HepG2 (cell line): ENCODE measurements around the gene JADE3. TPM values are rescaled to one million over a fixed set of nuclear protein-coding genes. Genes with fewer than 3 reads are reported as not detected.

ENCODE experiments used
- ATAC-seq: fragments of 200-7000 bp; cut with Tn5 transposase; 3 replicates; pipeline ENCODE4 v1.9.1; 2020; ENCODE audit warnings: mild to moderate bottlenecking, moderate library complexity
- BruUV-seq: library from RNA; stranded (reverse); fragments of 400-500 nt; replicated peaks from 2 replicates; lab custom pipeline; 2021; lab: Mats Ljungman, UMichigan
- CTCF ChIA-PET: fragments of 300-600 bp; formaldehyde crosslinking; extraction: SDS; loops from one replicate; lab custom pipeline; 2021; ENCODE audit warnings: low total read pairs, inconsistent platforms, low intra/inter-chr PET ratio; lab: Yijun Ruan, JAX
- POLR2A ChIA-PET: fragments of 350-600 bp; sonication (Branson Sonifier 250); formaldehyde crosslinking; loops from one replicate; lab custom pipeline; 2020; ENCODE audit warnings: antibody characterized with exemption, inconsistent platforms; lab: Yijun Ruan, JAX
- DNase-seq: peaks from one replicate; pipeline ENCODE4 v3.0.0-alpha.2; 2015; ENCODE audit warnings: low spot score
- FAIRE-seq: peaks from 3 replicates; lab custom pipeline; 2011; peaks lifted over from hg19 to GRCh38; lab: Jason Lieb, UNC
- H2AFZ ChIP-seq: one replicate; pipeline ENCODE4 v1.6.1; 2011; ENCODE audit warnings: low read length, inconsistent platforms
- H3K27ac ChIP-seq: fragments of 300-600 bp; 3 replicates; pipeline ENCODE4 v1.8.0; 2011; ENCODE audit warnings: mixed run types, mild to moderate bottlenecking, mixed read lengths, low read length, inconsistent platforms; ENCODE audit not compliant: insufficient read depth; ENCODE audit errors: extremely low read length
- H3K27me3 ChIP-seq, 2 experiments: fragments of 200-600 bp in 1 of 2; 2 replicates in 1 of 2; 3 replicates in 1 of 2; pipeline versions ENCODE4 v1.6.0 to v1.8.0; 2011; ENCODE audit warnings: low read length in 2 of 2, mild to moderate bottlenecking in 2 of 2, moderate library complexity in 2 of 2, inconsistent platforms in 1 of 2; ENCODE audit not compliant: insufficient read depth in 2 of 2, control insufficient read depth in 1 of 2
- H3K36me3 ChIP-seq, 2 experiments: fragments of 200-600 bp in 1 of 2; replicated peaks in 1 of 2; 2 replicates in 1 of 2; 3 replicates in 1 of 2; pipeline versions ENCODE4 v1.5.1 to v1.8.0; 2011; ENCODE audit warnings: low read length in 2 of 2, inconsistent platforms in 1 of 2; ENCODE audit not compliant: insufficient read depth in 2 of 2, control insufficient read depth in 1 of 2
- H3K4me1 ChIP-seq: 2 replicates; pipeline ENCODE4 v1.5.1; 2012; ENCODE audit warnings: low read length, inconsistent platforms; ENCODE audit not compliant: insufficient read depth
- H3K4me2 ChIP-seq: 2 replicates; pipeline ENCODE4 v1.6.0; 2011; ENCODE audit warnings: low read depth, low read length, inconsistent platforms
- H3K4me3 ChIP-seq, 3 experiments: fragments of 200-600 bp in 1 of 3; sonication (generic), shearing (Covaris generic) in 1 of 3; replicated peaks in 1 of 3; 2 replicates each; pipeline ENCODE4 v1.5.1; 2011 to 2016; ENCODE audit warnings: low read length in 3 of 3, inconsistent platforms in 2 of 3, low read depth in 2 of 3, mild to moderate bottlenecking in 2 of 3, control low read depth in 1 of 3, mixed read lengths in 1 of 3; ENCODE audit not compliant: insufficient read depth in 1 of 3
- H3K79me2 ChIP-seq: one replicate; pipeline ENCODE4 v1.6.1; 2011; ENCODE audit warnings: low read length, inconsistent platforms; ENCODE audit not compliant: insufficient read depth
- H3K9ac ChIP-seq: 2 replicates; pipeline ENCODE4 v1.6.0; 2011; ENCODE audit warnings: mild to moderate bottlenecking, low read depth, low read length, inconsistent platforms; ENCODE audit not compliant: insufficient read depth
- H3K9me3 ChIP-seq: 2 replicates; pipeline ENCODE4 v1.5.1; 2012; ENCODE audit warnings: mild to moderate bottlenecking, low read length
- H4K20me1 ChIP-seq: 2 replicates; pipeline ENCODE4 v1.6.0; 2011; ENCODE audit warnings: inconsistent platforms, mild to moderate bottlenecking, low read length, moderate library complexity; ENCODE audit not compliant: insufficient read depth
- ATF6 ChIP-seq: sonication (generic); formaldehyde crosslinking; conservative IDR thresholded peaks from 2 replicates; pipeline ENCODE4 v1.4.0; 2020; ENCODE audit warnings: missing genetic modification reagents
- RBM39 ChIP-seq: fragments of 200-400 bp; formaldehyde crosslinking; IDR thresholded peaks from one replicate; pipeline ENCODE4 v1.6.1; 2018; ENCODE audit warnings: antibody characterized with exemption, mild to moderate bottlenecking, low read depth, low read length; ENCODE audit not compliant: poor library complexity, severe bottlenecking
- SKIL ChIP-seq: sonication (generic); formaldehyde crosslinking; IDR thresholded peaks from 2 replicates; pipeline ENCODE4 v1.8.0; 2022; ENCODE audit warnings: missing genetic modification reagents, mild to moderate bottlenecking, moderate library complexity, borderline replicate concordance
- TCF7L2 ChIP-seq: IDR thresholded peaks from 2 replicates; pipeline ENCODE4 v1.6.1; 2011; ENCODE audit warnings: mild to moderate bottlenecking, low read depth, low read length, moderate library complexity
- THAP7 ChIP-seq: sonication (generic); formaldehyde crosslinking; IDR thresholded peaks from 2 replicates; pipeline ENCODE4 v1.8.1; 2023; ENCODE audit warnings: mild to moderate bottlenecking, missing genetic modification reagents
- TMF1 ChIP-seq: sonication (generic); formaldehyde crosslinking; IDR thresholded peaks from 2 replicates; pipeline ENCODE4 v1.8.1; 2022; ENCODE audit warnings: low read depth, missing genetic modification reagents
- ZFAT ChIP-seq: sonication (generic); formaldehyde crosslinking; conservative IDR thresholded peaks from 2 replicates; pipeline ENCODE4 v1.8.1; 2023; ENCODE audit warnings: missing genetic modification reagents, inconsistent platforms
- ZNF367 ChIP-seq: sonication (generic); formaldehyde crosslinking; IDR thresholded peaks from 2 replicates; pipeline ENCODE4 v1.4.0; 2020; ENCODE audit warnings: missing genetic modification reagents, borderline replicate concordance
- ZNF616 ChIP-seq: sonication (generic); formaldehyde crosslinking; IDR thresholded peaks from 2 replicates; pipeline ENCODE4 v1.5.0; 2020; ENCODE audit warnings: low read depth, mild to moderate bottlenecking, missing genetic modification reagents
- WGBS: methylation state at CpG from one replicate; pipeline ENCODE4 v1.1.6; 2017; ENCODE audit warnings: low lambda C conversion rate; 5-methylcytosine and 5-hydroxymethylcytosine counted together
- in situ Hi-C: cut with HindIII; loops from 2 replicates; pipeline ENCODE4 v1.10.0; 2017; ENCODE audit warnings: low pct_unique_long_range_greater_than_20kb; ENCODE audit not compliant: extremely low pct_ligation_motif_present
- intact Hi-C: fragments of 100-400 bp; cut with micrococcal nuclease; formaldehyde crosslinking; loops from one replicate; pipeline ENCODE4 v1.10.0; 2022; ENCODE audit not compliant: unreplicated experiment
- polyA plus RNA-seq, 8 experiments: library from polyadenylated mRNA; depleted of rRNA in 3 of 8; stranded (reverse) in 7 of 8; unstranded in 1 of 8; fragments of >200 nt; fragmentation: Illumina TruSeq in 4 of 8; extraction: Trizol in 4 of 8; gene quantifications; 2 replicates each; pipeline versions ENCODE4 v1.2.1 to v1.2.3, GENCODE V29; 2011 to 2016; ENCODE audit warnings: low read depth in 4 of 8, missing spikeins in 1 of 8, mixed read lengths in 1 of 8; ENCODE audit not compliant: insufficient read depth in 1 of 8
- total RNA-seq, 5 experiments: library from RNA; depleted of rRNA; stranded (reverse); fragments of >200 nt; fragmentation: Illumina TruSeq; extraction: Trizol; gene quantifications; 2 replicates each; pipeline ENCODE4 v1.2.3, GENCODE V29; 2016; ENCODE audit warnings: low read depth in 1 of 5

The JADE3 gene
- total and polyA plus RNA-seq, 2 of the 13 experiments (the other 11 are each of a cell fraction or from before 2014, with no cell fraction given) = 7.7 to 7.8 TPM

- TF ChIP-seq ATF6 (CRISPR knock-in tag) (no peak), TMF1 (no peak), RBM39 (no peak), TCF7L2 (no peak), ZNF616 (CRISPR knock-in tag) (no peak), ZFAT (CRISPR knock-in tag) (no peak), SKIL (CRISPR knock-in tag) (no peak), THAP7 (CRISPR knock-in tag) (no peak)
Observed at GRCh38 chrX:46941341-46941740, 29.1 kb downstream of the JADE3 start (continued).

- Histone ChIP-seq H3K4me3 (peak overlapping the region in 1 of 3 experiments; percentile 42; a peak in 1 of 6 replicates), H3K27ac (peak overlapping the region; percentile 78), H3K36me3 (no peaks in the 10 kb centered on the region), H3K27me3 (no peaks in the 10 kb centered on the region), H3K9me3 (no peaks in the 10 kb centered on the region), H3K4me1 (peaks cover 53% of the 10 kb centered on the region), H4K20me1 (no peaks in the 10 kb centered on the region), H2AFZ (no peak overlapping the region), H3K4me2 (peak overlapping the region; percentile 58), H3K9ac (peak overlapping the region; percentile 25; the same call in 1 of the 2 replicates), H3K79me2 (peaks cover 37% of the 10 kb centered on the region)
- DNase-seq (no peak), FAIRE-seq (no peak), ATAC-seq (no peak; the same call in 2 of the 3 replicates)
- in situ Hi-C loops (no loop called here), intact Hi-C loops (no loop called here)
- no TSS peak for BruUV-seq
- ChIA-PET POLR2A (no interaction called here), CTCF (no interaction called here)
- no peak for TF ChIP-seq ZNF367
- WGBS = 24% methylated on average over 5 of the region's 5 CpGs
Observed at GRCh38 chrX:46953137-46953527, 40.9 kb downstream of the JADE3 start.
